Kidney epithelial cell (primary cell): ENCODE measurements around the gene TBC1D17. TPM values are rescaled to one million over a fixed set of nuclear protein-coding genes. Genes with fewer than 3 reads are reported as not detected.

Source experiments
- DNase-seq: peaks from one replicate; pipeline ENCODE4 v3.0.0-alpha.2; 2010; ENCODE audit warnings: low read depth
- H3K27me3 ChIP-seq: 2 replicates; pipeline ENCODE4 v1.6.0; 2011; ENCODE audit warnings: low read length; ENCODE audit not compliant: control insufficient read depth, insufficient read depth
- H3K36me3 ChIP-seq: 2 replicates; pipeline ENCODE4 v1.5.1; 2011; ENCODE audit warnings: low read length; ENCODE audit not compliant: control insufficient read depth, insufficient read depth
- H3K4me3 ChIP-seq: 2 replicates; pipeline ENCODE4 v1.5.1; 2011; ENCODE audit warnings: low read depth, mild to moderate bottlenecking, control low read depth, low read length
- total RNA-seq: library from RNA; depleted of rRNA; stranded (reverse); fragments of >200 nt; gene quantifications from 2 replicates; pipeline ENCODE4 v1.2.3, GENCODE V29; 2015
- TF ChIP-seq, protein P1 (sequence below): IDR thresholded peaks from 2 replicates; pipeline ENCODE4 v1.5.1; 2011; ENCODE audit warnings: mild to moderate bottlenecking, moderate library complexity, low read length, control low read depth, inconsistent platforms; ENCODE audit not compliant: insufficient read depth, poor library complexity, severe bottlenecking

The TBC1D17 gene
- total RNA-seq, 1 donor from 2014 or later = 17.4 TPM

DNA sequence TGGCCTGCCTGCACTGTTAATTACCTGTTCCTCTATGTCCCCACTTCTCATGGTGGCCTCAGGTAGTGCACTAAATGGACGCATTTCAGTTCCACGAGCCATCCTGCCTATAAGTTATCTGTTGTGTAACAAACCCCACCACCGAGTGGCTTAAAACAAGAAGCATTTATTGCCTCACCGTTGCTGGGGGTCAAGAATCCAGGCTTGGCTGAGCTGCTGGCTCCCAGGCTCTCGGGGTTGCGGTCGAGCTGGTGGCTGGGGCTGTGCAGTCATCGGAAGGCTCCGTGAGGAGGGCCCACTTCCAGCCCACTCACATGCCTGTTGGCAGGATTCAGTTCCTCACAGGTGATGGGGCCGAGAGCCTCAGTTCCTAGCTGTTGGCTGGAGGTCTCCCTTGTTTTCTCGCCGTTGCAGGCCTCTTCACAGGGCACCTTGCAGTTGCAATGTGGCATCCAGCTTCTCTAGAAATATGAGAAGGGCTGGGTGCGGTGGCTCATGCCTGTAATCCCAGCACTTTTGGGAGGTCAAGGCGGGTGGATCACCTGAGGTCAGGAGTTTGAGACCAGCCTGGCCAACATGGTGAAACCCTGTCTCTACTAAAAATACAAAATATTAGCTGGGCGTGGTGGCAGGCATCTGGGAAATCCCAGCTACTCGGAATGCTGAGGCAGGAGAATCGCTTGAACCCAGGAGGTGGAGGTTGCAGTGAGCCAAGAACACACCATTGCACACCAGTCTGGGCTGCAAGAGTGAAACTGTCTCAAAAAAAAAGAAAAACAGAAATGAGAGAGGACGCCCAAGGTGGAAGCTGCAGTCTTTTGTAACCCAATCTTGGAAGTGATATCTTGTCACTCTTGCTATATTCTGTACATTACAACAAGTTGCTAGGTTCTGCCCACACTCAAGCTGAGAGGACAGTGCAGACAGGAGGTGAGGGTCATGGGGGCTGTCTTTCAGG is 33.1 kb upstream of the TBC1D17 start:
- no peak for DNase-seq
- Histone ChIP-seq H3K36me3 (no peaks in the 10 kb centered on the region), H3K4me3 (no peak overlapping the region), H3K27me3 (no peaks in the 10 kb centered on the region)
- TF ChIP-seq, protein P1, sequence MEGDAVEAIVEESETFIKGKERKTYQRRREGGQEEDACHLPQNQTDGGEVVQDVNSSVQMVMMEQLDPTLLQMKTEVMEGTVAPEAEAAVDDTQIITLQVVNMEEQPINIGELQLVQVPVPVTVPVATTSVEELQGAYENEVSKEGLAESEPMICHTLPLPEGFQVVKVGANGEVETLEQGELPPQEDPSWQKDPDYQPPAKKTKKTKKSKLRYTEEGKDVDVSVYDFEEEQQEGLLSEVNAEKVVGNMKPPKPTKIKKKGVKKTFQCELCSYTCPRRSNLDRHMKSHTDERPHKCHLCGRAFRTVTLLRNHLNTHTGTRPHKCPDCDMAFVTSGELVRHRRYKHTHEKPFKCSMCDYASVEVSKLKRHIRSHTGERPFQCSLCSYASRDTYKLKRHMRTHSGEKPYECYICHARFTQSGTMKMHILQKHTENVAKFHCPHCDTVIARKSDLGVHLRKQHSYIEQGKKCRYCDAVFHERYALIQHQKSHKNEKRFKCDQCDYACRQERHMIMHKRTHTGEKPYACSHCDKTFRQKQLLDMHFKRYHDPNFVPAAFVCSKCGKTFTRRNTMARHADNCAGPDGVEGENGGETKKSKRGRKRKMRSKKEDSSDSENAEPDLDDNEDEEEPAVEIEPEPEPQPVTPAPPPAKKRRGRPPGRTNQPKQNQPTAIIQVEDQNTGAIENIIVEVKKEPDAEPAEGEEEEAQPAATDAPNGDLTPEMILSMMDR = no peak

DNA sequence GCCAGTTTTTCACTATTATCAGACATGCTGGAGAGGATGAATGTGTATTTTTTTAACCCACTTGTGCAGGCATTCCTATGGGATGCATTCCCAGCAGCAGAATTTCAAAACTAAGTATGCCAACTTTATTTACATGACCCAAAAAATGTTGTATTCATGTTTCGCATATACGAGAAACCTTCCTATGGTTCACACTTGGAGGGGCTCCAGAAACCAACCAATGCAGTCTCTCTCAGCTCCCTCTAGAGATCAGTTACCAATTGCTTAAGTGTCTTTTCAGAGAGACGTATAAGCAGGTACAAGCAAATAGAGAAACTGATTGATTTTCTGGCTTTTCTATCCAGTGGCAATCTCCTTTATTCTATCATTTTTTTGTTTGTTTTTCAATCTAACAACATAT is 32.1 kb upstream of the TBC1D17 start:
- Histone ChIP-seq H3K36me3 (no peaks in the 10 kb centered on the region), H3K4me3 (no peak overlapping the region), H3K27me3 (no peaks in the 10 kb centered on the region)
- TF ChIP-seq, protein P1 = no peak
- no peak for DNase-seq

DNA sequence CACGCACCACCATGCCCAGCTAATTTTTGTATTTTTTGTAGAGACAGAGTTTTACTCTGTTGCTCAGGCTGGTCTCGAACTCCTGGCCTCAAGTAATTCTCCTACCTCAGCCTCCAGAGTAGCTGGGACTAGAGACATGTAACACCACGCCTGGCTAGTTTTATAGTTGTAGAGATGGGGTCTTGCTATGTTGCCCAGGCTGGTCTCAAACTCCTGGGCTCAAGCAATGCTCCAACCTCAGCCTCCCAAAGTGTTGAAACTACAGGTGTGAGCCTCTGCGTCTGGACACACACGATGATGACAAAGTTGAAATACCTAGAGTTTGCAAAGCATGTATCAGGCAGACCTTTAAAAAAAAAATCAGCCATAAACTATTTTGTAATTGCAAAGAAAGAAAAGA is 31.1 kb upstream of the TBC1D17 start:
- DNase-seq = no peak
- TF ChIP-seq, protein P1 = no peak
- H3K27me3 ChIP-seq = no peaks in the 10 kb centered on the region

DNA sequence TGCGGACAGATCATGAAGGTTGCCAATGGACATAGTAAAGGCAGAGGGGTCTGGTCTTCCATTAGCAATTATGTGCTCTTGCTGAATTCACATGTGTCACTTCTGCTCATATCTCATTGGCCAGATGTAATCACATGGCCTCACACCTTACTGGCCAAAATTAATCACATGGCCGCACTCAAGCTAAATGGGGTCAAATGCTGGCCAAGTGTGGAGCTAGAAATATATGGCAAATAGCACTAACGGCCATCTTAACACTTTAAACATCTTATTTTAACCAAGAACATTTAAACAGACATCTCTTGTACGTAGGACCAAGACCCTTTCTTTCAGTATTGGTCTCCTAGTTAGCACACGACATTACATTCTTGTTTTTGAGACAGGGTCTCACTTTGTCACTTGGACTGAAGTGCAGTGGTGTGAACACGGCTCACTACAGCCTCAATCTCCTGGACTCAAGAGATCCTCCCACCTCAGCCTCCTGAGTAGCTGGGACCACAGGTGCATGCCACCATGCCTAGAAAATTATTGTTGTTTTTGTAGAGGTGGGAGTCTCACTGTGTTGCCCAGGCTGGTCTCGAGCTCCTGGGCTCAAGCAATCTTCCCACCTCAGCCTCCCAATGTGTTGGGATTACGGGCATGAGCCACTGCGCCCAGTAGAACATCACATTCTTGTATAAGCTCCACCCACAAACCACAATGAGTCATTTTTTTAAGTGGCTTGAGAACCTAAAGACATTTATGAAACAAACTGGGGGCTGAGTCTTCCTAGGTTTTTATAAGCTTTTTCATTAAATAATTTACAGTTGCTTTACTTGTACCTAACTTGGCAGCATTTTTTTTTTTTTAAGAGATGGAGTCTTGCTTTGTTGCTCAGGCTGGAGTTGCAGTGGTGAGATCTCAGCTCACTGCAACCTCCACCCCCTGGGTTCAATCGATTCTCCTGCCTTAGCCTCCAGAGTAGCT is 29.5 kb upstream of the TBC1D17 start:
- Histone ChIP-seq H3K4me3 (no peak overlapping the region), H3K27me3 (no peaks in the 10 kb centered on the region), H3K36me3 (no peaks in the 10 kb centered on the region)
- DNase-seq = peak; percentile 80
- TF ChIP-seq, protein P1 = no peak

More for the DNA sequence above, 31.1 kb upstream of the TBC1D17 start:
- no peak overlapping the region for H3K4me3 ChIP-seq
- H3K36me3 ChIP-seq = no peaks in the 10 kb centered on the region

DNA sequence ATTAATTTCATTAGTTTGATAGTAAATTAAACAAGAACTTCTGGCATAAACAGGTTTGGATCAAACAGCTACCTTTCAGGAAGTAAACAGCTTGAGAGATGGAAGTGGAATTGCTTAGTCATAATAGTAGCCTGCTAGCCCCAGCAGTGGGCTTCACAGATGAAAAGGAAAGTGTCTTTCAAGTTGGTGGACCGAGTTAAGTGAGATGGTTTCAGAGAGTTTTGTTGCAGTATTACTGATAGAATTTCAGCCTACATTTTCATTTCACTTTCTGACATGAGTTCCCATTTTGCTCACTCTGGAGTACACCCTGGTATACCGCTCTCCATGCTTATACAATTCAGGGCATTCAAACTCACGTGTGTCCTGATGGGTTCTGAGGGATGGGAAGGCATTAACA is 28.6 kb upstream of the TBC1D17 start:
- no peaks in the 10 kb centered on the region for H3K27me3 ChIP-seq
- no peak overlapping the region for H3K4me3 ChIP-seq
- no peaks in the 10 kb centered on the region for H3K36me3 ChIP-seq
- no peak for DNase-seq
- TF ChIP-seq, protein P1 = no peak
